ENCODE results near the gene E2F7. TPM values are rescaled to one million over a fixed set of nuclear protein-coding genes. Genes with fewer than 3 reads are reported as not detected.
"Not testable (repeated sequence)": the region's sequence is repeated elsewhere in the genome, so short reads cannot be mapped to it uniquely, and the experiment has no call there.

Gene E2F7
- total RNA-seq, 1 donor from 2014 or later: 2.6 TPM

- H3K9me3 Mint-ChIP-seq (ENCODE audit: unreplicated experiment): no peaks in the 10 kb centered on the region
- peaks cover under 1% of the 10 kb centered on the region for H3K4me1 Mint-ChIP-seq (ENCODE audit: unreplicated experiment)
- peaks cover 14% of the 10 kb centered on the region for H3K27me3 Mint-ChIP-seq (ENCODE audit: unreplicated experiment)
- no peak overlapping the region for H3K27ac Mint-ChIP-seq (ENCODE audit: unreplicated experiment)
- no peak for DNase-seq (ENCODE audit: extremely low spot score, unreplicated experiment)
- no peak overlapping the region for H3K4me3 Mint-ChIP-seq (ENCODE audit: unreplicated experiment)
- no peak for TF ChIP-seq CTCF (IDR thresholded peaks at IDR 0.05)
- H3K36me3 Mint-ChIP-seq (ENCODE audit: unreplicated experiment): no peaks in the 10 kb centered on the region
Observed at GRCh38 chr12:77078231-77078630, 12.9 kb upstream of the E2F7 start.

- Mint-ChIP-seq H3K36me3 (ENCODE audit: unreplicated experiment) (no peaks in the 10 kb centered on the region), H3K9me3 (ENCODE audit: unreplicated experiment) (no peaks in the 10 kb centered on the region), H3K4me3 (ENCODE audit: unreplicated experiment) (no peak overlapping the region), H3K27ac (ENCODE audit: unreplicated experiment) (no peak overlapping the region), H3K4me1 (ENCODE audit: unreplicated experiment) (peaks cover 12% of the 10 kb centered on the region), H3K27me3 (ENCODE audit: unreplicated experiment) (peaks cover 14% of the 10 kb centered on the region)
- TF ChIP-seq CTCF (IDR thresholded peaks at IDR 0.05): no peak
- no peak for DNase-seq (ENCODE audit: extremely low spot score, unreplicated experiment)
Observed at GRCh38 chr12:77076886-77077285, 11.5 kb upstream of the E2F7 start.

- peaks cover 26% of the 10 kb centered on the region for H3K4me1 Mint-ChIP-seq (ENCODE audit: unreplicated experiment)
Observed at GRCh38 chr12:77073894-77074293, 8.5 kb upstream of the E2F7 start.

GRCh38 chr12:77072833-77073495 is 7.6 kb upstream of the E2F7 start:
- Mint-ChIP-seq H3K27me3 (ENCODE audit: unreplicated experiment) (peaks cover 8% of the 10 kb centered on the region), H3K4me1 (ENCODE audit: unreplicated experiment) (peaks cover 26% of the 10 kb centered on the region), H3K27ac (ENCODE audit: unreplicated experiment) (peak overlapping the region; percentile 23), H3K36me3 (ENCODE audit: unreplicated experiment) (no peaks in the 10 kb centered on the region), H3K4me3 (ENCODE audit: unreplicated experiment) (no peak overlapping the region), H3K9me3 (ENCODE audit: unreplicated experiment) (no peaks in the 10 kb centered on the region)
- DNase-seq (ENCODE audit: extremely low spot score, unreplicated experiment): no peak
- no peak for TF ChIP-seq CTCF (IDR thresholded peaks at IDR 0.05)

More at GRCh38 chr12:77073894-77074293, 8.5 kb upstream of the E2F7 start:
- not testable (repeated sequence) for H3K9me3 Mint-ChIP-seq (ENCODE audit: unreplicated experiment); H3K27me3 Mint-ChIP-seq (ENCODE audit: unreplicated experiment); H3K36me3 Mint-ChIP-seq (ENCODE audit: unreplicated experiment); H3K27ac Mint-ChIP-seq (ENCODE audit: unreplicated experiment); DNase-seq (ENCODE audit: extremely low spot score, unreplicated experiment); H3K4me3 Mint-ChIP-seq (ENCODE audit: unreplicated experiment)

GRCh38 chr12:77070800-77071449 is 5.6 kb upstream of the E2F7 start:
- H3K27me3 Mint-ChIP-seq (ENCODE audit: unreplicated experiment): peaks cover 2% of the 10 kb centered on the region
- H3K27ac Mint-ChIP-seq (ENCODE audit: unreplicated experiment): no peak overlapping the region
- peaks cover 29% of the 10 kb centered on the region for H3K4me1 Mint-ChIP-seq (ENCODE audit: unreplicated experiment)
- H3K4me3 Mint-ChIP-seq (ENCODE audit: unreplicated experiment): no peak overlapping the region
- no peak for TF ChIP-seq CTCF (IDR thresholded peaks at IDR 0.05)
- DNase-seq (ENCODE audit: extremely low spot score, unreplicated experiment): no peak
- H3K9me3 Mint-ChIP-seq (ENCODE audit: unreplicated experiment): no peaks in the 10 kb centered on the region
- no peaks in the 10 kb centered on the region for H3K36me3 Mint-ChIP-seq (ENCODE audit: unreplicated experiment)
